ENCODE results near the gene RAI2. TPM values are rescaled to one million over a fixed set of nuclear protein-coding genes. Genes with fewer than 3 reads are reported as not detected.

The RAI2 gene
- total RNA-seq, 1 experiment from 2014 or later = not detected

GRCh38 chrX:17769701-17770269 is 91.3 kb downstream of the RAI2 start:
- Mint-ChIP-seq H3K27ac (ENCODE audit: low read depth, unreplicated experiment) (no peak overlapping the region), H3K27me3 (ENCODE audit: insufficient read depth, unreplicated experiment) (no peaks in the 10 kb centered on the region), H3K36me3 (ENCODE audit: insufficient read depth, unreplicated experiment) (no peaks in the 10 kb centered on the region), H3K4me1 (ENCODE audit: insufficient read depth, unreplicated experiment) (no peaks in the 10 kb centered on the region), H3K4me3 (ENCODE audit: unreplicated experiment) (no peak overlapping the region), H3K9me3 (ENCODE audit: unreplicated experiment) (no peaks in the 10 kb centered on the region)
- intact Hi-C loops (cut with micrococcal nuclease) = no loop called here
- ChIA-PET POLR2A (no interaction called here), CTCF (no interaction called here)
- no TSS peak for BruUV-seq (replicated peaks)
- no peak for DNase-seq (ENCODE audit: unreplicated experiment)
- TF ChIP-seq CTCF (IDR thresholded peaks at IDR 0.05; ENCODE audit: unreplicated experiment) = no peak

DNA sequence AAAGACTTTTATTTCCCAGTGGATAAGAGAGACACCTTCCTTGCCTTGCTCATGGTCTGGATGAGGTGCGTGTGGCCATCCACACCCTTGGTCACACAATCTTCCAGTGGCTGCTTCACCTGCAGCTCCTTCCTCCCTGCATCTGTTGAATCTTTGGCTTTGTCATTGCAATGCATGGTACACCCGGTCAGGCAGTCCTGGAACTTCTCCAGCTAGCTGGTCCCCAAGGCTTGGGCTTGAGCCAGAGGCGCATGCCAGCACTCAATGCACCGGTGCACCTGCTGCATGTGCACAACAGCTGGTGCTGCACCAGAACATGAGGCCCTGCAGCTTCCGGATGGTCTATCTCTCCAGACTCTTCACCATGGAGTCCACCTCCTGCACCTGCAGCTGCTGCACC is 92.1 kb downstream of the RAI2 start:
- POLR2A ChIA-PET = no interaction called here
- DNase-seq (ENCODE audit: unreplicated experiment) = no peak
- Mint-ChIP-seq H3K4me1 (ENCODE audit: insufficient read depth, unreplicated experiment) (no peaks in the 10 kb centered on the region), H3K9me3 (ENCODE audit: unreplicated experiment) (no peaks in the 10 kb centered on the region), H3K4me3 (ENCODE audit: unreplicated experiment) (no peak overlapping the region), H3K27me3 (ENCODE audit: insufficient read depth, unreplicated experiment) (no peaks in the 10 kb centered on the region), H3K27ac (ENCODE audit: low read depth, unreplicated experiment) (no peak overlapping the region), H3K36me3 (ENCODE audit: insufficient read depth, unreplicated experiment) (no peaks in the 10 kb centered on the region)
- CTCF ChIA-PET = interaction anchor here (0.7 kb wide), 1 partner anchor 77 kb away, joined by 3 read pairs; no protein-coding TSS in a partner anchor
- intact Hi-C loops (cut with micrococcal nuclease) = no loop called here
- no TSS peak for BruUV-seq (replicated peaks)
- no peak for TF ChIP-seq CTCF (IDR thresholded peaks at IDR 0.05; ENCODE audit: unreplicated experiment)

GRCh38 chrX:17767734-17768133 is 93.4 kb downstream of the RAI2 start:
- no TSS peak for BruUV-seq (replicated peaks)
- no peaks in the 10 kb centered on the region for H3K4me1 Mint-ChIP-seq (ENCODE audit: insufficient read depth, unreplicated experiment)
- ChIA-PET POLR2A (interaction anchor here (0.7 kb wide), 1 partner anchor 258 kb away, joined by 3 read pairs; no protein-coding TSS in a partner anchor), CTCF (interaction anchor here (0.5 to 0.6 kb wide), 2 partner anchors 23 to 398 kb away, joined by 3 read pairs; no protein-coding TSS in a partner anchor)
- DNase-seq (ENCODE audit: unreplicated experiment) = peak; percentile 19
- H3K9me3 Mint-ChIP-seq (ENCODE audit: unreplicated experiment) = no peaks in the 10 kb centered on the region
- no peak for TF ChIP-seq CTCF (IDR thresholded peaks at IDR 0.05; ENCODE audit: unreplicated experiment)
- no peaks in the 10 kb centered on the region for H3K27me3 Mint-ChIP-seq (ENCODE audit: insufficient read depth, unreplicated experiment)
- intact Hi-C loops (cut with micrococcal nuclease) = no loop called here
- no peak overlapping the region for H3K4me3 Mint-ChIP-seq (ENCODE audit: unreplicated experiment)
- H3K27ac Mint-ChIP-seq (ENCODE audit: low read depth, unreplicated experiment) = no peak overlapping the region
- no peaks in the 10 kb centered on the region for H3K36me3 Mint-ChIP-seq (ENCODE audit: insufficient read depth, unreplicated experiment)

- Mint-ChIP-seq H3K27ac (ENCODE audit: low read depth, unreplicated experiment) (no peak overlapping the region), H3K9me3 (ENCODE audit: unreplicated experiment) (no peaks in the 10 kb centered on the region), H3K4me1 (ENCODE audit: insufficient read depth, unreplicated experiment) (no peaks in the 10 kb centered on the region), H3K4me3 (ENCODE audit: unreplicated experiment) (no peak overlapping the region), H3K27me3 (ENCODE audit: insufficient read depth, unreplicated experiment) (no peaks in the 10 kb centered on the region), H3K36me3 (ENCODE audit: insufficient read depth, unreplicated experiment) (peaks cover 5% of the 10 kb centered on the region)
- intact Hi-C loops (cut with micrococcal nuclease) = no loop called here
- no peak for TF ChIP-seq CTCF (IDR thresholded peaks at IDR 0.05; ENCODE audit: unreplicated experiment)
- no TSS peak for BruUV-seq (replicated peaks)
- no peak for DNase-seq (ENCODE audit: unreplicated experiment)
- POLR2A ChIA-PET = no interaction called here
- CTCF ChIA-PET = no interaction called here
Observed at GRCh38 chrX:17759990-17760389, 101.1 kb downstream of the RAI2 start.
